ENCODE results near the gene BICC1.

BICC1 gene

DNA sequence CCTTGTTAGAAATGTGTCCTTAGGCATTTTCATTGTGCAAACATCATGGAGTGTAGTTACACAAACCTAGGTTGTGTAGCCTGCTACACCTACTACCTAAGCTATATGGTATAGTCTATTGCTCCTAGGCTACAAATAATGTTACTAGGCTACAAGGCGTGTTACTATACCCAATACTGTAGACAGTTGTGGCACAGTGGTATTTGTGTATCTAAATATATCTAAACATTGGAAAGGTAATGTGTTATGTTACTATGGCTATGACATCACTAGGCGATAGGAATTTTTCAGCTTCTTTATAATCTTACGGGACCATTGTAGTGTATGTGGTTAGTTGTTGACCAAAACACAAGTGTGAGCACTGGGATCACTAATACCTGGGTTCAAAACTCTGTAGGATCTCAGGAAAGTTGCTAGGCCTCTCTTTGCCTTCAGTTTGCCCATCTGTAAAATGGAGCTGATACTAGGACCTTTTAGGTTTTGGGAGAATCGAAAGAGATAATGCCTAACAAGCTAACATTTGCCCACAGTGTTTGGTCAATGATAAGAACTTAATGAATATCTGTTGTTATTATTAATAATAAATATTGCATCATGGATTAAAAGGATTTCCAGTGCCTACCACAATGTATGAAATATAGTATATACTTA lies 2.7 kb downstream of the BICC1 start:
- DNase-seq (ENCODE audit: low read depth): no peak

DNA sequence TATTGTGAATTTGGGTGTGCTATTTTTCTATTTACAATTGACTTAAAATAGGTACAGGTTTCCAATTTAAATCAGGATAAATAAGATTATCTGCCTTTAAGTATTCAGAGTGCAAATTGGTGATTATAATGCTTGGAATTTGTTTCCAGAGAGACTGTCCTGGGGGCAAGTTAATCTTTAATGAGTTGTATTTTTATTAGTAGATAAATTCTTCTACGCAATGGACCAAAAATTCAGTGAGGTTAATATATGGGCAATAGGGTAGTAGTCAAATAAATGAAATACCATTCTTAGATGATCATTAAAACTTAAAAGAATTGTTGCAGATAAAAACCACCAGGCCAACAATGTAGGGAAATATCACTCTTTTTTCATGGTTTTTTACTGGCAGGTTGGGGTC lies 3.4 kb downstream of the BICC1 start:
- no peak for DNase-seq (ENCODE audit: low read depth)

DNA sequence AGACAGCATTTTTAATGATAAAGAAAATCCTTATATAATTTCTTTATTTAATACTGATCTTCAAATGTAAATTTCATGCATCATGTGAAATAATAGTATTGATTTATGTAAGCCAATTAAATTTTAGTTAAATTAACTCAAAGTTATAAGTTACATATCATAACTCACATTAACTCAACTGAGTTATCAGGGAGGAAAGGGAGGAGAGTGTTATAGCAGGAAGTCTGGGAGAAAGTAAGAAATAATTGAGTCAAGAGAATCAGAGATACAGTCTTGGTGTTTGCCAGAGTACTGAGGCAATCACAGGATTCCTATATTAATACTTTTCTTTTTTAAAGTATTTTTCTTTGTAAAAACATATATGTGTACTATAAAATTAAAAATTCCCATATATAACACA lies 4.0 kb downstream of the BICC1 start:
- DNase-seq (ENCODE audit: low read depth): no peak

DNA sequence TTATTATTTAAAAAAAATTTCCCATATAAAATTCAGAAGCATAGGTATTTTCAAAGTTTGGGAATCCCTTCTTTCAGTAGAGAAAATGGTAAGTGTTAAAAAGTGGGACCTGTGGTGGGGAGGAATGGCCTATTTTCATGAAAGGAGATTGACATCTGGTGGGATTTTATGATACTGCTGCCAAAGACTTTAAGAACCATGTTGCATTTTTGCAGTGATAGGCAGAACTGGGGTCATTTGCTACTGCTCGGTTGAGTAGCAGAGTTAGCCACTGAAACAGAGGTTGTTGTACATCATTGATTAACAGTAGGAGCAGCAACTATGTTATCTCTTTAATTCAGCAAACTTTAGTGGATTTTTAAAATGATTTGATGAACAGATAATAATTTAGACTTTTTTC lies 4.4 kb downstream of the BICC1 start:
- no peak for DNase-seq (ENCODE audit: low read depth)

DNA sequence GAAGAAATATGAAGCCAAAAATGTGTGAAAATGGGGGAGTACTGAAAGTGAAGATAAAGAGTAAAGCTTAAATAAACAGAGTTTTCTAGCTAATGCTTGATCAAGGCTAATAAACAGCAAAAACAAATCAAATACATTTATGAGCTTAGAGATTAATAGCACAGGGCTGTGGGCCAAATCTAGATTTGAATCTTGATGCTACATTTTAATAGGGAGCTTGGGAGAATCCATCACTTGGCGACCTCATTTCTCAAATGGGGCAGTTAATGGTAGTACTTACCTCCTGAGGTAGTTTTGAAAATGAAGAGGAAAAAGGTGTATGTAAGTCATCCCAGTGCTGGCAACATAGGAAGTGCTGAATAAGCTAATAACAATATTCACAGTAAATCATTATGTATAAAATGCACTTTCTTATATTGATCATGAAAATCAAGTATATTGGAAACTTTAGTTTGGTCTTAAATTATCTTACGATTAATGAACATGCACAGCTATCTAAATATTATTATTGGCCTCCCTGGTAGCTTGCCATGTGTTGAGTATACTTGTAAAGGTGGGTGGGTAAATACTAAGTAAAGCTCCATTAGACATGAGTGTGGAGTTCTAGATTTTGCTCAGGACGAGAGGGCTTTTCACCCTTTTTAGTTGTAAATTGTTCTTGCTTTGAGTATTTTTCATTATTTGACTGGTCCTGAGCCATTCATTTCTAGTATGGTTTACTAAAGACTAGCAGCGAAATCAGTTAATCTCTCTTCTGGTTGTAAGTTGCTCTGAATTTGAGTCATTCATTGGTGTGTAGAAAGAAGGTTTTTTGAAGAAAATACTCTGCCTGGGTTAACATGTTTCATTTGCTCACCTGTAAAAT lies 5.1 kb downstream of the BICC1 start:
- DNase-seq (ENCODE audit: low read depth): no peak

DNA sequence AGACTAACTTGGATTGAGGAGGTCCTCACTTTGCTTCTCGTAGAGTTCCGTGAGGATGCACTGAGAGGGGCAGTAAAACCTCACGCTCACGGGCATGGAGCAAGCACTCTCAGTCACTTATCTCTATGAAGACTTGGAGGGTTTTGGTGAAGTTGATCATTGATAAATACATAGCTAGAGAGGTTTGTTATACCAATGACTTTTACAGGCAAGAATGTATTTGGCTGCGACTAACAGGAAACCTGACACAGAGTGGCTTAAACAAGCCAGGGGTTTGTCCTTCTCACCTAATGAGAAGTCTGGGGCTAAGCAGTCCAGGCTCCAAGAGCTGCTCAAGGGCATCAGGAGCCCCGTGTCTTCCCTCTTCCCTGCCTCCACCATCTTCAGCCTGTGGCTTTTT lies 6.1 kb downstream of the BICC1 start:
- DNase-seq (ENCODE audit: low read depth): no peak

DNA sequence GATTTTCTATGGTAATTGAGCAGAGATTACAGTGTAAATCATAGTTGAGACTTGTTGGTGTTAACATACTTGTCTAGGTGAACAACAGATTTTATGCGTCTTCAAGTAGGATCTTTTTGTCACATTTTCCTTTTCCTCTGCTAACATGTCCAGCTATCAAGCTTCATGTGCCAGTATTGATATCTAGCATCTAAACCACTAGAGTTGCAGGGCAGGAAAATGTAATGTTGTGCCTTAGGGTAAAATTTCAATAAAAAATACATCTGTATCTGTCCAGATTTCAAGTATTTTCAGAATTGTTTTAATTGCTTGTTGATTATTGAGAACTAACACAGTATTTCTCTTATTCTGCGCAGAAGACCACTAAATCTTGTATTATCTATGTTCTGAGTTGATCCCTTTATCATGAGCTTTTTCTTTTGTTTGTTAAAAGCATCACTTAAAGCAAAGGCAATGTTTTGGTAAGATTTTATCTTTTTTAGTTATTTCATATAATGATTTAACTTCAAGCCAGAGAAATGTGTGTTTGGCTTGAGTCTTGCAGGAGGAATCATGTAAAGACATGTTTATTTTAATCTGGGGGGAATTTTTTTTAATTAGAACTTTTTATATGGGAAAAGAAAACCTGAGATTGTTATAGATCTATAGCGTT lies 16.5 kb downstream of the BICC1 start:
- DNase-seq (ENCODE audit: low read depth): no peak

DNA sequence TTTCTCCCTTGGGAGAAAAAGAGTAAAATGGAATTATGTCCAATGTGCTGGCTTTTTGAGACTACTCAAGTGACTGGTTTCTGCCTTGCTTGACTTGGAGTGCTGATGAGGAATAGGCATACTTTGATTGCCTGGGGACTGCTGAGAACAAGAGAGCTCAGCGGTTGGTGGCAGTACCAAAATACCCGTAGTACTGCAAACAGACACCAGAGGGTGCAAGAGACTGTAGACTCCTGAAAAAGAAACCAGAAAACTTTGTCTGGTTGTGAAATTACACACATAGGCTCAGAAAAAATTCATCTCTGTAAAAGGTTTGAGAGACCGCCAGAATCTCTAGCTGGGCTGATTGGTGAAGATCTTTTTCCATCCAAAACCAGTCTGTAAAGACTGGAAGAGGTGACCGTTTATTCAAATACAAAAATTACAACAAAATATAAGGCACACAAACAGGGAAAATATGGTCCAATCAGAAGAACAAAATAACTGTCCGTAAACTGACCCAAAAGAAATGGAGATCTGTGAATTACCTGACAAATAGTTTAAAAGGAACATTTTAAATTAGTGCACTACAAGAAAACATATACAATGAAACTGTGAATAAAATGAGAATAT lies 18.5 kb downstream of the BICC1 start:
- DNase-seq (ENCODE audit: low read depth): no peak

DNA sequence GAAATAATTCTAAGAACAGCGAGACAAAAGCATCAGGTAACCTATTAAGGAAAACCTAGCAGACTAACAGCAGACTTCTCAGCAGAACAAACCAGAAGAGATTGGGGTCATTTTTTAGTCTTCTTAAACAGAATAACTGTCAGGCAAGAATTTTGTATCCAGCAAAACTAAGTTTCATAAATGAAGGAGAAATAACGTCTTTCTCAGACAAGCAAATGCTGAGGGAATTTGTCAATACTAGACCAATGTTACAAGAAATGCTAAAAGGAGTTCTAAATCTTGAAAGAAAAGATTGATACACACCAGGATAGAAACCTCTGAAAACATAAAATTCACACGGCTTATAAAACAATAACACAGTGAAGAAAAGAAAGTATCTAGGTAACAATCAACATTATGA lies 22.6 kb downstream of the BICC1 start:
- DNase-seq (ENCODE audit: low read depth): no peak

DNA sequence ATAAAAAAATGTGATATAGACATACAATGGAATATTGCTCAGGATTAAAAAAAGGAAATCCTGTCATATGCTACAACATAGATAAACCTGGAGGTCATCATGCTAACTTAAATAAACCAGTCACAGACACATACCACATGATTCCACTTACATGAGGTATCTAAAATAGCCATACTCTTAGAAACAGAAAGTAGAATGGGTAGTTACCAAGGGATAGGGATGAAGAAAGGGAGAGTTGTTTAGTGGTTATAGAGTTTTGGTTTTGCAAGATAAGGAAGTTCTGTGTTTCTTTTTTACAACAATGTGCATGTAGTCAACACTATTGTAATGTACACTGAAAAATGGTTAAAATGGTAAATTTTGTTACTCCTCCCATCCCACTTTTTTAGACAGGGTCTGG lies 30.5 kb downstream of the BICC1 start:
- no peak for DNase-seq (ENCODE audit: low read depth)

DNA sequence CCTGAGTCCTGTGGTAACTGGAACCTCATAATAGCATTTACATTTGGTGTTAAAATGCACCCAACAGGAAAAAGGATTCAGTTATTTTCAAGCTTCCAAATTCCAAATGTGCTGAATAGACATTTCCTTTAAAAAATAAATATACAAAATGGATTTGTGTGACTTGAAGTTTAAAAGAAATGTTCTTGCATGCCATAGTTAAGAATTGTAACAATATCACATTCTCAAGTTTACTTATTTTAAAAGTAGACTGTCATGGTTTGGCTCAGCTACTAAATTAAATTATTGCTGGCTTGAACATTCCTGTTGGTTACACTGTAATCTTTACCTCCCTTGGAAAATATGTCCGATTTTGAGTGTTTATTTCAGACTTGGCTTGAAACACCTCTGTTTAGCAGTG lies 31.5 kb downstream of the BICC1 start:
- DNase-seq (ENCODE audit: low read depth): no peak

DNA sequence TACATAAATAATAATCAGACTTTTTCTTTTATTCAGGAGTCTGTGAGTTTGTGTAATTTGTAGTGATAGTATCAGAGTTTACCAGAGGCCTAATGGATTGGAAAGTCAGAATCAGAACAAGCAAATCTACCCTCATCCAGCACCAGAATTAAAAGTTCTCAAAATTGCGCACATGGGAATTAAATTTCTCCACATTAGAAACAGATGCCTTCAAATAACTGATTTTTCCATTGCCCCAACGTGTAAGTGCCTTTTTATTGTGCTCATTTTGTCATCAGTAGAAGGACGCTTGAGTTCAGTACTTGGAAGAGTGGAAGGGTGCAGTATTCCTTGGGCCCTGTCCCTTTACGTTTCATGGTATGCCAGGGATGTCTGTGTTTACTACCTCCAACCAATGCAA lies 32.8 kb downstream of the BICC1 start:
- DNase-seq (ENCODE audit: low read depth): no peak

DNA sequence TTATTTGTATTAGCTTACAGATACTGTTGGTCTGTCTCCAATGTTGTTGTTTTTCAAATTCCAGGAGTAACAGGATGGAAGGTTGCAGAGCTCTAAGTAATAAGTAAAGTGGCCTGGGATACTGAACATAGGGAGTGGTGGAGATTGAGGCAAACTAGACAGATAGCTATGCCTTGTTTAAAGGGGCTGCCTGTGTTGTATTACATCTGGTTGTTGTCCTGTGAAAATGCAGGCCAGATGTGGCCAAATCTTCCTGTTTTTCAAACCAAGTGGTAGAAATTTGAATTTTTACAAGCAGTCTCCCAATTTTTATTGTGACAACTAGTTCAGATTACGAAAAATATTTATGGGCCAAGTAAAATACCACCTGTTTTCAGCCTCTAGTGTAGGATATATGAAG lies 33.5 kb downstream of the BICC1 start:
- DNase-seq (ENCODE audit: low read depth): no peak

DNA sequence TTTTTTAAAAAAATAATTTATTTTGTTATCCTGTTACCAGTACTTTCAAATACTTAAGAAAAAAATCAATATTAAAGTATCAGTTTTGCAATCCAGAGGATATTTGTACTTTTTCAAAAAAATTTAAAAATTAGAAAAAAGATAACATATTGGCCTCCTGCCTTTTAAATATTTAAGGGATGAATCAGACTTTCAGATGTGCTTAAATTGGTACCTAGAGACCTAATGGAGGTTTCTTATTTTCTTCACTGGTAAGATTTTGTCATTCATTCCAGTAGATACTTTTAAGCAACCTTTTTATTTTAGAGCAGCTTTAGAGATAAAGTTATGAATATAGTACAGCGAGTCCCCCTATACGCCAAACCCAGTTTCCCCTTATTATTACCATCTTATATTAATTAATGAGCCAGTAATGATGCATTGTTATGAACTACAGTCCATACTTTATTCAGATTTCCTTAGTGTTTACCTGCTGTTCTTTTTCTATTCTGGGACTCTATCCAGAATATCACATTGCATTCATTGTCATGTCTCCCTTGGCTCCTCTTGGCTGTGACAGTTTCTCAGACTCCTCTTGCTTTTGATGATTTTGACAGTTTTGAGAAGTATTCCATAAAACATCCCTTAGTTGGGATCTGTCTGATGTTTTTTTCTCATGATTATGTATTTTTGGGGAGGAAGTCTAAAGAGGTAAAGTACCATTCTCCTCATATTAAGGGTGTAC lies 34.2 kb downstream of the BICC1 start:
- no peak for DNase-seq (ENCODE audit: low read depth)

DNA sequence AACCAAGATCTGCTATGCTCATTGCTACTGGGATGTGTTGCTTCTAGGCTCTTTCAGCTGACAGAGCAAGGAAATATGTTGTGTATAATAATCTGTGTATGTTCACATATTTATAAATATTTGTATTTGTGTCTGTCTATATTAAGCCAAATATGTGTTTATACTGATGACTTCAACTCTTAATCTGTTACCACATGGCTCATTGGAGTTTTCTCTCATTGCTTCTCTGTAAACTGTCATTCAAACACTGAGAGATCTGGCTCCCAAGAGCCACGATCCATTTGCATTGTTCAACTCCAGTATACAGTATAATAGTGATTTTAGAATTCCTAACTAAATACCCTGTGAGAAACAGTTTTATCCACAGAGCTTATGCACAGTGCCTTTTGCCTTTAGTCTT lies 35.3 kb downstream of the BICC1 start:
- no peak for DNase-seq (ENCODE audit: low read depth)

DNA sequence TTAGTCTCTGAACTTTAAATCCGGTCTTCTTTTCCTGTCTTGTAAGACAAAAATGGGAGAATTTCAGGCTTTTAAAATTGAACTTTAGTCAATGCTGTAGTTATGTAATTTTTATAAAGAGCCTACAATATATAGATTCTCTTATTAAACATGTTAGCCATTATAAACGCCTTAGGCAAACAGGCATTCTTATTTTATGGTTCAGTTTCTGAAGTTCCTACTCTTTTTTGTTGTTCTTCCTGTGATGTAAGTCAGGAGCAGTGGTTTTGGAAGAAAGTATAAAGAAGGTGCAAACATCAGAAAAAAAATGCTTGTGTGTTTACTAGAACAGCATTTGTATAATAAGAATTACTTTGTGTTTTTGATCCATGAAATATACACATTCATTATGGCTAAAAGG lies 41.6 kb downstream of the BICC1 start:
- no peak for DNase-seq (ENCODE audit: low read depth)

DNA sequence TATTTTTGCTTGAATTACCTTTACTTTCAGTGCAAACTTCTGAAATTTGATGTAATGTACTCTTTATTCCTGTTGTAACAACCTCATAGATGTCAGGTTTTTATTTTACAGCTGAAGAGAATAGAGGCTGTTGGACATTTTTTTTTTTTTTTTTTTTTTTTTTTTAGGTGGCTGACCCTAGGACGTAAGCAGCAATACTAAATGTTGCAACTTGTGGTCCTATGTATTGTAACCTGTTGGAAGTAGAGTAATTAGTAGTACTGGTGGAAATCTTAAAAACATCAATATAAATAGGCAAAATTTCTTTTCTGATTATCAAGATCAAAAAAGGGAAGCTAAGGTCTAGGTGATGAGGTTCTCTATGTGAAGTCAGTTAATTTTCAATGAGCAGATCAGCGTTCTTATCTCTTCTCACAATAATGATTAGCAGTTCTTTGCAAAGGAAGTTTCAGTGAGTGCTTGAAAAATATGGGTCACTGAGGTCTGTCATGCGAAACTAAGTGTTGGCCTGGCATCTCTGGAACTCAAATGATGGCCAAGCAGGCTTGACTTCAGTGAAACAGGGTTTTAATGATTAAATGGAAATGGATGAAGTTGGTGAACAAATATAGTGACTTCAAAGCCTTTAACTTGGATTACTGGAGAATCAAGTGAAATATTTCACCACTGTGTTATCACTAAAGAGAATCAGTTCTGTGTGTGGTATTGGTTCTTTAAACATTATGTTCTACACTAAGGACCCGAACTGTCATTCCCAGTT lies 42.7 kb downstream of the BICC1 start:
- no peak for DNase-seq (ENCODE audit: low read depth)

DNA sequence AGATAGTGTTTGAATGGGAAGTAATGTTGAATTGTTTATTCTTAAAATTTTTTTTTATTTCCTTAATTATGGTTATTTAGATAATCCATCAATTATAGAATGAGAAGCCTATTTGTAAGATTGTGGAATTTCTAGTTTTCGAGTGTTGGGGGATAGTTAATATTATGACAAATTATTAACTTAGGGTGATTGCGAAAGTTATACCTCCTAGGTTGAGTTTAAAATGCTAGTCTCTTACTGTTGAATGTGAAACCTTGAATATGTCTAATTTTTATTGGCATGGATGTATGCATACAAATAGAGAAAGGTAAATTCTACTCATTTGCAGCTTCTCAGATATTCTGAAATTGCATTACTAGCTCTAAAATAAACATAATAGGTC lies 43.2 kb downstream of the BICC1 start:
- no peak for DNase-seq (ENCODE audit: low read depth)

DNA sequence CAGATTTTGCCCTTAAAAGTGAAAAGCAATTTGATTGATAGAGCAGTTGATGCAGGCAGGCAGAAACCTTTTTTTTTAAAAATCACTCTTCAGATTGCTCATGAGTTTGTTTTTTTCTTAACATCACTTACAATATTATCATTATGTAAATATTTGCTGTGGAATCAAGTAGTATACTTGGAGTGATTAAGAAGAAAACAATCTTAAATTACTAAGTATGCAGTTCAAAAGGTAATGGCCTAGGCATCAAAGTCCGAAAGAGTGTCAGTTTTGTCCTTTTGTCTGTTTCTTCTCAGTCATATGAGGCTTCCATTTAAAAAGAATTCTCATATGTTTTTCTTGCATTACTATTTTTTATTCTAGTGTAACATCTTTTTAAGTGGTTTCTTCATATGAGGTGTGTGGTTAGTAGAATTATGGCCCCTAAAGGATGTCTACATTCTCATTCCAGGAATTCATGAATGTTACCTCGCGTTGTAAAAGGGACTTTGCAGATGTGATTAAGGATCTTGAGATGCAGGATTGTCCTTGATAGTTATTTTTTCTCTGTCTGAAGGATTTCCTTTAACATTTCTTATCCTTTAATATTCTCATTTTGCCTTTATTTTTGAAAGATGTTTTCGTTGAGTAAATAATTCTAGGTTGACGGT lies 44.0 kb downstream of the BICC1 start:
- DNase-seq (ENCODE audit: low read depth): no peak

DNA sequence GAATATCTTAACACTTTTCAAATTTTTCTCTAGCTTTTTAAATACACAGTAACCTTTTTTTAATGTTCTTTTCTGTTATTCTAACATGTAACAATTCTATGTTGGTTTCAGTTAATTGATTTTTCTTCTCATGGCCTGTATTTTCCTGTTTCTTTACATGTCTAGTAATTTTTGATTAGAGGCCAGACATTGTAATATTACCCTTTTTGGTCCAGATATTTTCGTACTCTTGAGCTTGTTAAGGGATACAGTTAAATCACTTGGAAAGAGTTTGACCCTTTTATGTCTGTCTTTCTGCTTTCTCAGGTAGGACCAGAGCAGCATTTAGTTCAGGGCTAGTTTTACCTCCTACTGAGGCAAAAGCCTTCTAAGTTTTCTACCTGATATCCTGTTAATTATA lies 45.0 kb downstream of the BICC1 start:
- DNase-seq (ENCODE audit: low read depth): no peak

DNA sequence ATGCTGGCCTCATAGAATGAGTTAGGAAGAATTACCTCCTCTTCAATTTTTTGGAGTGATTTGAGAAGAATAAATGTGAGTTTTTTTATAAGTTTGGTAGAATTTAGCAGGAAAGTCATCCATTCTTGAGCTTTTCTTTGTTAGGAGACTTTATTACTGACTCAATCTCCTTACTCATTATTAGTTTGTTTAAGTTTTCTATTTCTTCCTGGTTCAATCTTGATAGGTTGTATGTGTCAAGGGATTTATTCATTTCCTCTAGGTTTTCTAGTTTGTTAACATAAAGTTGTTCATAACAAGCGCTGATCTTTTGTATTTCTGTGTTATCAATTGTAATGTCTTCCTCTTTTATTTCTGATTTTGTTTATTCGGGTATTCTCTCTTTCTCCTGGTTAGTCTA lies 47.4 kb downstream of the BICC1 start:
- DNase-seq (ENCODE audit: low read depth): no peak
